A549 treated with GW870086 at 1 μM for 4 hours (cell line): ENCODE results near the gene ARPC1A. TPM values are rescaled to one million over a fixed set of nuclear protein-coding genes. Genes with fewer than 3 reads are reported as not detected.

Experiments
- total RNA-seq: library from RNA; stranded (reverse); fragments of 200-300 nt; extraction: Qiagen RNA extraction; gene quantifications from 5 replicates; pipeline ENCODE4 v1.2.3, GENCODE V29; 2022; ENCODE audit warnings: low read depth

The ARPC1A gene
- 121 to 134 TPM (median 125 TPM) in 5 replicates for total RNA-seq

GRCh38 chr7:99325592-99326407 is at the start of gene ARPC1A:
ARPC1A (plus strand) TSS chr7:99325898; CDS start chr7:99333354, 7,456 bp downstream.

DNA sequence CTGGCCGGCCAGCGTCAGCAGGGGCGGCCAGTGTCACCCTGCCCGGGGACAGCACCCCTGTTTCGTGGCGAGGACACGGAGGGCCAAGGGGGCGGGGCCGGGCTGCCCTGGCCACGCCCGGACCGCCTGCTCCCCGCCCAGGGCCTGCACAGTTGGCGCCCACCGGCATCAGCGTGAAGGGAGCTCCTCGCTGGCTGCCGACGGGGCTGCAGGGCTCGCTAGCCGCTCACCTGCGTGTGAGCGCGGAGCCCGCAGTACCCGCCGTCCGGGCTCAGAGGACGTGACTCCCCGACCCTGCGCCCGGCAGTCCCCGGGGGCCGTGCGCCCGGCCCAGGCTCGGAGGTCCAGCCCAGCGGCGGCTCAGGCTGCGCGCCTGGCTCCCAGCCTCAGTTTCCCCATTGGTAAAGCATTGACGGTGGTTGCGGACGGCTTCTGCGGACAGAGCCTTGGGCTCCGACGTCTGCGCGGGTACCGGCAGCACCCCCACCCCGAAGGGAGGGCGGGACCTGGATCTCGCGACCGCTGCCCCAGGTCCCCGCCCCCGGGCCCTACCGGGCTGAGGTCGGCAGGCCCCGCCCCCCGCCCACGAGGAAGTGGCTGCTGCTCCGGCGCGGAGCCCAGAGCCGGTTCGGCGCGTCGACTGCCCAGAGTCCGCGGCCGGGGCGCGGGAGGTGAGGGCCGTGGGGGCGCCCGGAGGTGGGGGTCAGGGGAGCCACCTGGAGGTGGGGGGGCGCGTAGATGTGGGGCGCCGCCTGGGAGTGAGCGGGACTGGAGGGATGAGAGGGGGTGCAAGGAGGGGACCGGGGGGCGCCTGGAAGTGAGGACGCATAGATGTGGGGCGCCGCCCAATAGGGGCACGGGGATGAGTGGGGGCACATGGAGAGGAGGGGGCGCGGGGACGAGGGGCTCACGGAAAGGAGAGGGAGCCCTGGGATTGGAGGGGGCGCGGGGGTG is 48.7 kb downstream of the ARPC1A start, which contains the start of gene ARPC1B:
ARPC1B (plus strand) TSS at position 620 of the 954 bp plus-strand sequence. CDS start 10,985 bp downstream, outside the sequence.

GRCh38 chr7:99408379-99409191 is 82.9 kb downstream of the ARPC1A start, which contains the start of the genes BUD31 and PDAP1:
BUD31 (plus strand) TSS chr7:99408969; CDS start chr7:99411093, 2,124 bp downstream.
PDAP1 (minus strand) TSS chr7:99408597; CDS start chr7:99408548, 49 bp downstream.

Other genes with a start within 250 kb of the ARPC1A start
- 22.0 to 28.1 TPM (median 25.9 TPM) in 5 replicates for gene SMURF1, start 181.8 kb upstream of the ARPC1A start, total RNA-seq
- gene KPNA7, start 117.8 kb upstream of the ARPC1A start, total RNA-seq, result 0.85 to 1.4 TPM (median 1.2 TPM) in 5 replicates
- gene MYH16, start 53.1 kb upstream of the ARPC1A start, total RNA-seq, result 0.32 to 0.70 TPM (median 0.39 TPM) in 5 replicates
- 270 to 304 TPM (median 283 TPM) in 5 replicates for gene ARPC1B, start 48.8 kb downstream of the ARPC1A start, total RNA-seq
- gene PDAP1, start 82.7 kb downstream of the ARPC1A start, total RNA-seq, result 165 to 205 TPM (median 176 TPM) in 5 replicates
- 131 to 155 TPM (median 144 TPM) in 5 replicates for gene BUD31, start 83.1 kb downstream of the ARPC1A start, total RNA-seq
- 5.8 to 8.7 TPM (median 7.5 TPM) in 5 replicates for gene PTCD1, start 112.9 kb downstream of the ARPC1A start, total RNA-seq
- 32.9 to 43.8 TPM (median 40.8 TPM) in 5 replicates for gene CPSF4, start 113.0 kb downstream of the ARPC1A start, total RNA-seq
- gene ATP5MF, start 140.3 kb downstream of the ARPC1A start, total RNA-seq, result 868 to 1,459 TPM (median 873 TPM) in 5 replicates
- 6.8 to 11.9 TPM (median 8.2 TPM) in 5 replicates for gene ZNF789, start 147.0 kb downstream of the ARPC1A start, total RNA-seq
- gene ZNF394, start 174.4 kb downstream of the ARPC1A start, total RNA-seq, result 15.6 to 21.2 TPM (median 18.3 TPM) in 5 replicates
- gene ZKSCAN5, start 178.8 kb downstream of the ARPC1A start, total RNA-seq, result 9.0 to 9.9 TPM (median 9.2 TPM) in 5 replicates
- gene FAM200A, start 226.2 kb downstream of the ARPC1A start, total RNA-seq, result 4.9 to 7.0 TPM (median 6.9 TPM) in 5 replicates
- 52.7 to 61.6 TPM (median 54.2 TPM) in 5 replicates for gene ZNF655, start 232.7 kb downstream of the ARPC1A start, total RNA-seq